ENCODE data around the gene PSAPL1.

The PSAPL1 gene

DNA sequence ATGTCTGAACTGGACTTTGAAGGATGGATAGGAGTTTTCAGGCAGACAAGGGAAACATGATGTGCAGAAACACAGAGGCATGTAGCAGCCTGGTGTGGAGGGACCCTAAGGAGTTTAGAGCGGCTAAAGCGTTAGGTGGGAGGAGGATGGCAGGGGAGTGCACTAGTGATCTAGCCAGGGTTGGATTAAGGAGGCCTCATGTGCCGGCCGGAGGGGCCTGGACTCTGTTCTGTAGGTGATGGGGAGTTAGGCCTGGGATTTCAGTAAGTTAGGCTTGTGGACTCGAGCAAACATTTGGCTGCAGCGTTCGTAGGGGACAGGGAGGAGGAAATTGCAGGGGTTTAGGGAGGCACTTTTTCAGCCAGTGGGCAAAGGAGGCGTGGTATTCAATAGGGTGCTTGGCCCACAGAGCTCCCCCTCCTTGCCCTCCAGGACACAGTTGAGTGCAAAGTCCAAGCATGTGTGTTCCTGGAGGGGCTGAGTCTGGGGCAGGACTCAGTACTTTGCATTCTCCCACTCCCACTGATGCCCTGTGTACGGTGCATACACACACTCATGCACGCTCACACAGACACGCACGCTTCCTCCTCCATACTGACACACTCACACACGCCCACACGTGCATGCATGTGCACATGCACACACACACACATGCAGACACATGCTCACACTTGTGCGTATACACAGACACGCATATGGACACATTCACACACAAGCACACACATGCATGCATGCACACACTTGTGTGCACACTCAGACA lies 18.6 kb downstream of the PSAPL1 start:
- no peak for DNase-seq

DNA sequence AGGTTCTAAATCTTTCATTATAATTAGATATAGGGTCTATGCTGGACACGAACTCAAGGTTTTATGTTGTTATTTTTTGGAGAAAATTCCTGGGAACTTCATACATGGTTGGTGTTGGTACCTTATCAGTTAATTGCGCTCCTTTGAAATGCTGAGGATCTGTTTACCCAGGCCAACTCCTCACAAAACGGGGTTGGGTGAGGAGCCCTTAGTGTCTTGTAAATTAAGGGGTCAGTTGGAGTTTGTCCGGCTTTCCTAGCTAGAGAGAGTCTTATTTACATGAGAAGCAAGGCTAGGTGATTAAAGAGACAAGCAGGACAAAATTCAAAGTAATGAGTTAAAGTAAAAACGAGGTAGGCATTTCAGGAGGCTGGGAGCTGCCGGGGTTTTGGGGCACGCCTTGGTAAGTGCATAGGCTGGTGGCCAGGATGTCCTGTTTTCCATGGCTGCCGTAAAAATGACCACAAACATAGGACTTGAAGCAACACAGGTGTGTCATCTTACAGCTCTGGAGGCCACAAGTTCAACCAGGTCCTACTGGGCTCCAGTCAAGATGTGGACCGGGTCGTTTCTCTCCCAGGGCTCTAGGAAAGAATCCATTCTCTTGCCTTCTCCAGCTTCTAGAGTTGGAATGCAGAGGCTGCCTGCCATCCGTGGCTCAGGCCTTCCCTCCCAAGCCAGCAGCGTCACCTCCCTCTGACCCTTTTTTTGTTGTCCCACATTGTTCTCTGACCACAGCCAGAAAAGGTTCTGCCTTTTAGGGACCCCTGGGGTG lies 19.8 kb downstream of the PSAPL1 start:
- no peak for DNase-seq

DNA sequence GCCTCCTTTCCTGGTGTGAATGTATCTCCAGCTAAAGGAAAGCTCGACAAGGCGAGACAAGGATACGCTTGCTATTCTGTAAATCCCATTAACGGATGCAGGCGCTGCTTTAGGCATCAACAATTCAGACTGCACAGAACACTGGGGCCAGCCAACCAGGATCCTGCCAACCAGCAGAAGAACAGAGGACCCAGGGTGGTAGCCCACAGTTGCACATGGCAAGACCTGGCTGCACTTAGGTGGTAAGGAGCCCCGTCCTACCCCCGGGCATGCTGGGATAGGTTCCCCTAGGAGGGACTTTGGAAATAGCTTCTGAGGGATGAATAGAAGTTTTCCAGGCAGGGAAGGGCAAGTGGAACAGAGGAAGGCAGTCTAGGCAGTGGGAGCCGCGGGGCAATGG lies 20.7 kb downstream of the PSAPL1 start:
- no peak for DNase-seq

DNA sequence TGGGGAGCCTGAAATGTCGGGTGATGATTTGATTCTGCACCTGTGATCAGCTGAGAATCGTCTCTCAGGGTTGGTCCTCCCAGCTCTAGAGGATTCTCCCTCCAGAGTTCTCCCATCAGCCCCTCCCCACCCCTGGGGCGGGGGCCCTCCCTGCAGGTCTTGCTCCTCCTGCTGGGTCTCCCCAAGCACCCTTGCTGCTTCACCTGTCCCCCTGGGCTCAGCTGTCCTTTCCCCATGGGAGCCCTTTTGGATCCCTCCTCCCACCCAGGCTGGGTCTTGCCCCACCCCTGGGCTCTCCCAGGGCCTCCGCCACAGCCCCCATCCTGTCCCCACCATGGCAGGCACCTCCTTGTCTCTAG lies 22.2 kb downstream of the PSAPL1 start:
- no peak for DNase-seq

DNA sequence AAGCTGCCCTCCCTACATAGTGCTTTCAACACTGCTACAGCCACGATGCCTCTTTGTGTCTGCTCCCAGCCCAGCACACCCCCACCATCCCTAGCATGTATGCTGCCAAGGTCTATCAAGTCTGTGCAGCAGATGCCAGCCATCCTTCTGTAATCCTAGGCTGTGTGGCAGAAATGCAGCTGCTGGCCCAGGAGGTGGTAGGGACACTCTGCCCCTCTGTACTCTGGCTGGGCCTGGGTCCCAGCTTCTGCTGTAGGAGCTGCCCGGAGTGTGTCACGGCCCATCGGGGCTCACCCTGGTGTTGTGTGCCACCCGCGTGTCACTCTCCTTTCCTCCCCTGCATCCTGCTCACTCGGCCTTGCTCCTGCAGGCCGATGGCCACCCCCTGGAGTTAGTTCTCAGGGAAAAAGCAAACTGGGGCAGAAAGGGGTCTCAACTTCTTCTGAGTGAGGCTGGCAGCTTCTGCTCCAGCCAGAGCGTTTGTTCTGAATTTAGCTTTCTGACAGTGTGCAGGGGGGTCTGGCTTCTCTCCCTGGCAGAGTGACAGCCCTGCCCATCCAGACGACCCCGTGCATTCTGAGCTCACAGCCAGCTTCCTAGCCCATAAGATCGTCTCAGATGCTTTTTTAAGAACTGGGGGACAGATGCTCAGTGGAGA lies 22.7 kb downstream of the PSAPL1 start:
- peak; percentile 41 for DNase-seq

DNA sequence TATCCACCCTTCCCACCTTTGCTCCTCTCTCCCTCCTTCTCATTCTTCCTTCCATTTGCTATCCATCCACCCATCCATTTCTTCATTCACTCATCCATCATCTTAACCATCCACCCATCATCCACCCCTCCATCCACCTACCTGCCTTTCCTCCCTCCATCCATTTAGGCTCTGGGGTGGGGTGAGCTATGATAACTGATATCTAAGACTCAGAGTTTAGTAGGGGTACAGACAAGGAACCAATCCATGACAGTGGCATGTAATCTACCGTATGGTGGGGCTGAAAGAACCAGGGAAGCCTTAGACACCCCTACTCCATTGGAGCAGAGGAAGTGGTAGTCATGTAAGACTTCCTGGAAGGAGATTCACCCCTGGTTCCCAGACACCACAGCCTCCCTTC lies 23.2 kb downstream of the PSAPL1 start:
- no peak for DNase-seq

DNA sequence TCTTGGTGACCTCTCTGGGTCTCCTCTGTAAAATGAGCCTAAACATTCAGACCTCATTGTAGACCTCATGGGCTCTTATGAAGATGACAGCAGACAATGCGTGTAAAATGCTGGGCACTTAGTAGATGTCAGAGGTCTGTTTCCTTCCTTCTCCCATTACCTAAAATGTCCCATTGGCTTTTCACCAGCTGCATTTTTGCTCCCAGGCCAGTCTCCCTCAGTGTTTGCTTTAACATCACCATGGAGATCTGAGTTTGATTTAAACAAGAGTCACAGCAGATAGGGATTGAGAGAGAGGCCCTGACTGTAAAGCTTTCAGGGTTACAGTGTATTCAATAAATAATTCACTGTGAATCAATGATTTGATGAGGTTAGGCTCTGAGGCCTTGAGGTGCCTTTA lies 24.3 kb downstream of the PSAPL1 start:
- DNase-seq = no peak

DNA sequence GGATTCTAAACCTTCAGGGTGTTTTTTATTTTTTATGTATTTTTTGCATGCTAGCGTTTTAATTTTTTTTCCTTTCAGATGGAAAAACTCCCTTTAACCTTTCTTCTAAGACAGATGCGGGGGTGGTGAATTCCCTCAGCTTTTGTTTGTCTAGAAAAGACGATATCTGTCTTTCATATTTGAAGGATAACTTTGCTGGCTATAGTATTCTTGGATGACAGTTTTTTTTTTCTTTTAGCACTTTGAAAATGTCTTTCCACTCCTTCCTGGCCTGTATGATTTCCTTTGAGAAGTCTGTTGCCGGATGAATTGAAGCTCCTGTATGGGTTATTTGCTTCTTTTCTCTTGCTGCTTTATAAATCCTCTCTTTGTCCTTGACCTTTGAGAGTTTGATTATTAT lies 26.6 kb downstream of the PSAPL1 start:
- DNase-seq = no peak

DNA sequence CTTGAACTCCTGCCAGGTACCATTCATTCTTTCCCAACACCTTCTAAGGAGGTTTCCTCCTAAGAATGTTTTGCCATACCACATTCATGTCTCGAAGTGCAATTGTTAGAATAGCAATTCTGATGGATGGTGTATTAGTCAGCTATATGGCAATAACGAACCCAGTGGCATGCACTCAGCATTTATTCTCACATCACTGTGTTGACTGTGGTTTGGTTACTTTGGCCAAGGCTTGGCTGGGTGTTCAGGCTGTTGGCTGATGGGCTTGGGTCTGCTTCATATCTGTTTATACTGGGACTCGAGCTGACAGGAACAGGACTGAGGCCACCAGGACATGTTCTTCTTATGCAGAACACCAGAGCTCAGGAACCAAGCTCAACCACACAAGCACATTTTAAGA lies 31.7 kb downstream of the PSAPL1 start:
- DNase-seq = no peak

DNA sequence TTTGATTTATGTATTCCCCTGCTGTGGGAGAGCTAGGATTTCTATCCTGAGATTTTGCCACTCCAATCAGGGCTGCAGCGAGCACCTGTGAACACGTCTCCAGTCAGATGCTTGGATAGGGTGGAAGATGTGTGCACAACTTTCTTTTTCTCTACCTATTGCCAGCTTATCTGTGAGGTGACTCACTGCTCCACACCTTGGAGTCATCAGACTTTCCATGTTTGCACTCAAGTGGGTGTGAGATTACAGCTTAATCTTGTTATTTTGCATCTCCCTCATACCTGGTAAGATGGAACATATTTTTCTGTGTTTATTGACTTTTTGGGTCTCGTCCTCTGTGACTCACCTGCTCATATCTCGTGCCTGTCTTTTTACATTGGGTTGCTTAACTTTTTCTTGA lies 32.2 kb downstream of the PSAPL1 start:
- no peak for DNase-seq

DNA sequence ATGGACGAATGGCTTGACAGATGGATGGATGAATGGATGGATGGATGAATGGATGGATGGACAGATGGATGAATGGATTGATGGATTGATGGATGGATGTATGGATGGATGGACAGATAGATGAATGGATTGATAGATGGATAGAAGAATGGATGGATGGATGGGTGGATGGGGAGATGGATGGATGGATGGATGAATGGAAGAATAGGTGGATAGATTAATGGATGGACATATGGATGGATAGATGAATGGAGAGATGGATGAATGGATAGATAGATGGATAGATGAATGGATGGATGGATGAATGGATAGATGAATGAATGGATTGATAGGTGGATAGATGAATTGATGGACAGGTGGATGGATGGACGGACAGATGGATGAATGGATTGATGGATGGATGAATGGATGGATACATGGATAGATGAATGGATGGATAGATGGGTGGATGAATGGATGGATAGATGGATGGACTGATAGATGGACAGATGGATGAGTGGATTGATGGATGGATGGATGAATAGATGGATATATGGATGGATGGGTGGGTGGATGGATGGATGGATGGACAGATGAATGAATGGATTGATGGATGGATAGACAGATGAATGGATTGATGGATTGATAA lies 33.9 kb downstream of the PSAPL1 start:
- no peak for DNase-seq

DNA sequence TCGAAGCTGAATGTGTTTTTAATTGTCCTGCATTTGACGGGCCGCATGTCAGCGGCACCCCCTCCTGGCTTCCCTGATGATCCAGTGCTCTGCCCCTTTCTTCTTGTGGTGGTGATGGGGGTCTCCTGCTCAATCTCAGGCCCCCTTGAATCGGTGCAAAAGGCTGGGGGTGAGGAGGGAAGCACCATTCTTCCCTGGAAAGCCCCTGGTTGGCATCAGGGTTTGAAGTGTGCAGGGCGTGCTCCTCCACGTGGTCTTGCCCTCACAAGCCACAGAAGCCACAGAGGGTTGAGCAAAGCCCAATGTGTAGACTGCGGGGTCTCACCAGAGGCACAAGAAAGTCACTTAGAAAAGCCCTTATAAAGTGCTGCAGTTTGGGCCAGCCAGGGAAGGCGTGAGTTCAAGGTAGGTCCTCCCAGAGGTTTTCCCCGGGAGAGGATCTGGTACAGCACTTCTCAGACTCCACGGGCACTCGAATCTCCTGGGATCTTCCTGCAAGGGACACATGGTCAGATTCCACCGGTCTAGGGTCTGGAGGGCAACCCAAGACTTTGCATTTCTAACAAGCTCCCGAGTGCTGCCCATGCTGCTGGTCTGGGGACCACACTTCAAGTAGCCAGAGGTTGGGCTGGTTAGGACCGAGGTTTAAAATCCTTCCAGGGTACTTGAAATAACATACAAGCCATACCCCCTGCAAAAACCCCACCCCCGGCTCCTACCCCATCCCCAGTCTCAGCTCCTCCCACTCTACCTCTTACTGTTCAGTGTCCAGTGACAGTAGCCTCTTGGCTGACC lies 35.1 kb downstream of the PSAPL1 start:
- DNase-seq = no peak

DNA sequence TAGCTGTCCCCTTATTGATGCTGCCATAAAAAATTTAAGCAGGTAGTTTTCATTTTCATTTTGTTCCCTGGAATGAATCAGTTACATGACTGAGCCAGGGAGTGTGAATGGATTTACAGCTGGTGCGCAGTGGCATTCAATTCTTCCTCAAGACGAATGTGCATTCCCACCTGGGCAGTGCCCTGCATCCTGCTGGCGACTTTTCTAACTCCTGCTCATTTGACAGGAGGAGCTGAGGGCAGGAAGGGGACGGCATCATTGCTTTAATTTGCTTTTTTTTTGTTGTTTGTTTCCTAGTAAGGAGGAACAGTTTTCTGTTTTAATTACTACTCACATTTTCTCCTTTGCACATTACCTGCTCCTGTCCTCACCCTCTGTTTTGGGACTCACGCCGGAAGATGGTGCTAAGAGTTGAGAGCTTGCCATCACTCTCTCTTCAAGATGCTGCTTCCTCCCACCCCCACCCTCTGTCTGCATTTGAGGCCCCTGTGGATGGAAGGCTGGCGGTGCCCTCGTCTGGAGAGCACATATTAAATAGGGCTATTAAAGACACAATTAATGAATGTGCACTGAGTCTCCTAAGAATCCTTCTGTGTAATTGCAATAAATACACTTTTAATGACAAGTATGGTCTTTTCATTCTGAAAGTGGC lies 35.8 kb downstream of the PSAPL1 start:
- no peak for DNase-seq

DNA sequence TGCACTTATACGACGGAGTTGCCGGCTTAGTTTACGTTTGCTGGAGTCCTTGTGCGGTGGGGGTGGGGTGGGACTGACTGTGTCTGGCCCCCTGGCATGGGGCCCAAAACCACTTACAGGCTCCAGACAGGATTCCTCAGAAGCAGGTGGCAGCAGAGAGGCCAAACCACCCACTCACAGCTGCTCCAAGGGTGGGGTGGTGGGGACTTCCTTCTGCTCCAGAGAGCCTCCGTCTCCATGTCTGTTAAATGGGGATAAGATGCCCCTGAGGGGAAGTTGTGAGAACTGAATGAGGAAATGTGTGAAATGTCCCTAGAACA lies 36.7 kb downstream of the PSAPL1 start:
- peak; percentile 47 for DNase-seq

DNA sequence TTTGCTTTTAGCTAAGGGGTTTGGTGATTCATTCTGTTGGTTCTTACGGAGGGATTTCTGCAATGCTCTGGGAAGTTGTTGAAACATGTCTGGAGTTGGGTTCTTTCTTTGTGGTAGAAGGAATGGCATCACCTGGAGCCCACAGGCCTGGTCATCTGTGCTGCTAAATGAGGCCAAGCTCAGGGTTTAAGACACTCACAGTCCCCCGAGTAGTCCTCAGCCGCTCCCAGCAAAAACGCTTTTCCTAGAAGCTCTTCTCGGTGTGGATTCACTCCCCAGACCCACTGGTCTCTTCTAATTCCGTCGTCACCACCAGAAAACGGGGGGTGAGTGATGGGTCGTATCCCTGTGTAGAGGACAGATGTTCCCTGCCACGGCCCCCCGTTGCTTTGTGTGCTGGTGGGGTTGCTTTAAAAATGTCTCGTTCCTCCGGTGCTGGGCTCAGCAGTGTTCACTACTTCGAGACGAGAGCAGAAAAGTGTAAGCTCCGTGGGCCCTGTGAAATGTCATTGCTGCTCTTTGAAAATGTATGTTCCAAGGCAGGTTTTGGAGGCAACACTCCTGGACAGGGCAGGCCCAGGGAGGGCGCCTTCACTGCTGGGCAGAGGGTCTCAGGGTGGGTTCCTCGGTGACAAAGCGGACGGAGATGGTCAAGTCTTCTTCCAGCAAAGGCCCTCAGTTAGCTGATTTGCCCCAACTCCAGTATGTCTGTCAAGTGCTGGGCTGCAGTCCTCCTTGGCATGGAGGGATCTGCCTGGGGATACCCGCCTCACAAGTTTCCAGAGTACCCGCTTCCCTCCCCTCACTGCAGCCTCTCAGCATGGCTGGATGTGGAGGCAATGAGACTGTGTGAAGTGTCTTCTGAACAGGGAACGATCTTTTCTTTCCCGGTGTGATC lies 37.3 kb downstream of the PSAPL1 start:
- DNase-seq = no peak

DNA sequence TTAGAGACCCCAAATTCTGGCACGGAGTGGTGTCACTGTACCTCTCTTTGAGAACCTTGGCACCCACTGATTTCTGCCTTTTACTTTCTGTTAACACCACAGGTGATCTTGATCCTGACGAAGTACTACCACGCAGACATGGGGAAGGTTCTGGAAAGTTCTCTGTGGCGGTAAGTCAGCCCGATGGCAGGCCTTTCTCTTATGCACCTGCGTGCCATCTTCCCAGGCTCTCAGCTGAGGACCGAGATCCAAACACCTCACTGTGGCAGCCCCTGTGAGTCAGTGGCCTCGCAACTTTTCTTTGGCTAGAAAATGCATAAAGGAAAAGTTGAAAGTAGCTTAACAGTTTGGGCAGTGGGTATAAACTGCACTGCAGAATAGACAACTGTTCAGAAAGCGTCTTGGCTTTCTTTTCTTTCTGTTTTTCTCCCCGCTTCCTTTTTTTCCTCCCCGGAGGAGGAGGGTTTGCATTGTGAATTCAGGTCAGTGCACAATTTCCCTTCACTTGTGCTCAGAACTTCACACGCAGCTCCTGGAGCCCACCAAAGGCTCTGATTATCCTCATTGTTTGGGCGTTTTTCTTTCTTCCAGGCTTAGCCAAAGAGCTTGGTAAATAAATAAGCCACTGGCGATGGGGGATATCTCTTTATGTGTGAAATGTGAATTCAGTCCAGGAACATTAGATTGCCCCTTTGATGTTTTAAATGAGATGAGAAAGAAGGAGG lies 38.4 kb downstream of the PSAPL1 start:
- DNase-seq = no peak

DNA sequence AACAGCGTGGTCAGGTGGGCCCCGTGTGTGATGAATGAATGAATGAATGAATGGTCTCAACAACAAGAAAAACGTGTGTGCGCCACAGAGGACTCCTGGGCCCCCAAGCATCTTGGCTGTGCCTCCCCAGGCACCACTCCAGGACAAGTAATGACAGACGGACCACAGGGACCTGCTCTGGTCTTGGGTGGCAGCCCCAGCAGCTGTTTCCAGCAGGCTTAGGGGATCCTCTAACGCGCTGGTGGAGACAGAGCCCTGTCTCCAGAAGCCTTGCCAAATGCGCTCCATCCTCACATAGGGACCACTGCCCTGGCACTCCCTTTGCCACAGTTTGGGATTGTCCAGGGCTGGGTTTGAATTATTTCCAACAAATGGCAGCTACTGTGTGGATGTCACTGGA lies 39.1 kb downstream of the PSAPL1 start:
- DNase-seq = no peak

DNA sequence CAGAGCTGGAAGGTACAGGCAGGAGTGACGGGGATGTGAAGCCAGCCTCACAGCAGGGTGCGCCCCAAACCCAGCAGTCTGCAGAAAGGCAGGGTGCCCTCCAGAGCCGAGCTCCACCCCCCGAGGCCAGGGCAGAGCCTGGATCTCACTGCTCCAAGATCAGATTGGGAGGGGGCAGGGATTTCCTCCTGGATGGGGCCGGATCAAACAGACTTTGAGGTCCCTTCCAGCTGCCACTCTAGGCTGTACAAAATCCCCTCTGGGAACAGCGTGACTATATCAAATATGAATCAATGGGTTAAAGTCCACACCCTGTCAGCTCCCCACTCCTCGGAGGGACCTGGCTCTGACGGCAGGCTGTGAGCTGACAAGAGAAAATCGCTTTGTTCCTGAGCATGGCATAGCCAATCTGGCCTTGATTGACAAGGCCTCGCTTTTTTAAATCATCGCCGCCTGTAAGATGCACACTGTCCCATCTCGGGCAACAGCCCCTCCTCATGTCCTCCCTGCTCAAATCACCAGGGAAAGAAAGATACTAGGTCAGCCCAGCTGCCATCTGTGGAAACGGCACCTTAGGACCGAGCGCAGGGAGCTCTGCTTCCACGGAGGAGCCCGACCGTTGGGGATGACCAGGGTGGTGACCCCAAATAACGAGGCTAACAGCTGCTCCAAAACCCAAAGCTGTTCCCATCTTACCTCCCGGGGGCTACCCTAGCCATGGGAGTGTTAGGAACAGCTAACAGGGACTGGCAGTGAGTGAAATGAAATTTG lies 39.9 kb downstream of the PSAPL1 start:
- no peak for DNase-seq

DNA sequence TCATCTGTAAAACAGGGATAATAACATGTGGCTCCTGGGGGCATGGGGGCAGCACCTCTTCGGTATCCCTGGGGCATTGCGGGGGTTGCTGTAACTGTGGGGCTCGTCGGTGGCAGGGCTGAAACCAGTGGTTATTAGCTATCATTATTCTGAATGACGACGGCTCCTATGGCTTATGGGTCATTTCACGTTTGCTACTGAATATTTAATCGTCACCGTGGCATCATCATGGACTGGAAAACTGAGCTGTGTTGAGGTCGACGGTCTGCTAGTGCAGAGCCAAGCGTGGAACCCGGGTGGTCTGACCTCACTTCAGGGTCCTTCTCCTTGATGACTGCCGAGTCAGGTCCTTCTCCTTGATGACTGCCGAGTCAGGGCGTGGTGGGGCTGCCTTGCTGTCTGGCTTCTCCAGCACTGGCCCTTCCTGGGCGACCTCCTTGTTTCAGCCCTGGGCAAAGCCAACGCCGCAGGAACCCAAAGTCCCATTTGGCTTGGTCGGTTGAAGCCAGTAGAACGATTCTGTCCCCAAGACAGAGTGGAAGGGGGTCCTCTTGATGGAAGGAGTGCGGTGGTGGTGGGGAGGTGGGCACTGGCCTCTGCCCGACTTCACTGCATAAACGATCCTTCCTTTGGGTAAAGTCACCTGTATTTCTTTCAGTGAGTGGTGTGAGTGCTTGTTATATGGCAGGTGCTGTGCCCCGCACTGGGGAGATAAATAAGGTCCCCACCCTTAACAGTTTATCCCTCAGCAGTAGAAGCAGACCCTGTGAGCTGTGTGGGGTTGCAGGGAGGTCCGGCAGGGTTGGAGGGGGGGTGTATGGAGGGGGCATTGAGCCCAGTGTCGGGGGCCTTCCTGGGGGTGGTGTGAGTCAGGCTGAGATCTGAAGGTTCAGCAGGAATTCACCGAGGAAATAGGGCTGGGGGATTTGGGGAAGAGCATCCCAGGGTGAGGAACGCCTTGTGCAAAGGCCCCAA lies 40.8 kb downstream of the PSAPL1 start:
- no peak for DNase-seq
